ENCODE measurements around the gene RBBP8NL. TPM values are rescaled to one million over a fixed set of nuclear protein-coding genes. Genes with fewer than 3 reads are reported as not detected.
"Not testable (repeated sequence)": the region's sequence is repeated elsewhere in the genome, so short reads cannot be mapped to it uniquely, and the experiment has no call there.

RBBP8NL gene
- total RNA-seq, 2 donors from 2014 or later = not detected

DNA sequence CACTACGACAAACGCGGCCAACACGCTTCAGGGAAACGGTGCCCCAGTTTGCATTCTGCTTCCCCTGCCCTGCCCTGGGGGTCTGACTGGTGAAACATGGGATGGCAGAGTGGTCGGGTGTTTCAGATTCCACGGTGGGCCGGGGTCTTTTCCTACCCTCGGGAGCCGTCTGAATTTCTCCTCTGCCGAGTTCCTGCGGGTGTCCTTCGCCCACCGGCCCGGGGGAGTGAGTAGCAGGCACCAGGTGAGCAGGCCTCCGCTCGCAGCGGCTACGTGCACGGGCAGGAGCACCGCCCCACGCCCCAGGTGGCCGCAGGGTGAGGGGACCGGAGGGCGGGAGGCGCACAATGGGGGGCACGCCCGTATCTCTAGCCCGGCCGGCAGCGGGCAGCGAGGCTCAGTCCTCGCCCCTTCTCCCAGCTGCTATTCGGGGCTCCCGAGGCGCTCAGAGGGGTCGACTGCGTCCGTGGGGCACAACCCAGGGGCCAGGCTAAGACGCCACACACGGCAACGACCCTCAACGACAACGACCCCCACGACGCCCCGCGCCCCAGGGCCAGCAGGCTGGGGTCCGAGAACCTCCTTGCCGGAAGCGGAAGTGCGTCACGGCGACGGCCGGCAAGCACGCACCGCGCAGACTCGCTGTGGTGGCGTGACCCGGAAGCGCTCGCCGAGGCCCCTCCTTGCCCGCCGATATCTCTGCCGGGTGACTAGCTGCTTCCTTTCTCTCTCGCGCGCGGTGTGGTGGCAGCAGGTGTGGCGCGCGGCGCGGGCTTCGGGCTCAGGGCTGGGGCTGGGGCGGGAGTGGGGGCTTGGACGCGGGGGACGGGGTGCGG is 40.7 kb downstream of the RBBP8NL start, which contains the start of gene RPS21:
Gene RPS21, plus strand, starts transcription at position 721 of the 836 bp plus-strand sequence. CDS start 236 bp downstream, outside the sequence.
- Mint-ChIP-seq H3K36me3 (peaks cover 38 to 42% of the 10 kb centered on the region in 2 donors), H3K27ac (peak within 1 kb of the TSS; percentile 88 to 93), H3K9me3 (peaks cover 6% of the 10 kb centered on the region in 2 donors)
- DNase-seq (ENCODE audit: low spot score in 2 of 2) (peak; percentile 92), ATAC-seq (peak; percentile 92 to 98)

DNA sequence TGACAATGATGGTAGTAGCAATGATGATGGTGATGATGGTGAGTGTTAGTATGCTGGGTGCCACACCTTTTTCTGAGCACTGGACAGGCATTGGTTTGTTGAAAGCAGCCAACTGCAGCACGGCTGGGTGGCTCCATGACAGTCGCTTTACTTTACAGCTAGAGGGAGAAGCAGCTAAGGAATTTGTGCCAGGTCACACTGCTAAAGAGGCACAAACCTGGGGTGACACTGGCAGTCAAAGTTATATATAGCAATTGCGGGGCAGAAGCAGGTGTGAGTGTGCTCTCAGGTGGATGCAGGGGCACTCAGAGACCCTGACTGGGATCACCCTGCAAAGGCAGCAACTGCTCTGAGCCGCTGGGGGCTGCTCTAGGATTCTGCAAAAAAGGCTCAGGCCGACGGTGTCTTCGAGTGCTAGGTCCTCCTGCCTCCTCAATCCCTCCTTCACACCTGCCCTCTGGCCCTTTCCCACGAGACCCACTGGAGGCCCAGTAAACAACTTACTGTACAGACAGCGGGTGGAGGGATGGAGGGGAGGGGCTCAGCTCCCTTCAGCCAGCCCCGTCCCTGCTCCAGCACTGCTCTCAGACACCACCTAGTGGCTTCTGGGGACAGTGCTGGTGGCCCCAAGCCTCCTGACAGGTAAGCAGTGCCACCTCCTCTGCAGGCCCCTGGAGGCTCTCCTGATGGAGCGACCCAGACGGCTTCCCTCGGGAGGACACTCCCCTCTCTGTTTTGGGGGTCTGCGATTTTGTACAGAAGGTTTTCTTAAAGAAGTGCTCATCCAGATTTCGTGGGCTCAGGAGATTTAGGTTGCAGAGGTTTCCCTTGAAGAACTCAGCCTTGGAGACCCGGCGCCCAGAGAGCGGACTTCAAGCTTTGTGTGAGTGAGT is 44.8 kb downstream of the RBBP8NL start:
- ATAC-seq (peak; percentile 71 to 81), DNase-seq (ENCODE audit: low spot score in 2 of 2) (peak; percentile 71 to 84)
- no peak overlapping the region for H3K27ac Mint-ChIP-seq
- peaks cover 15 to 24% of the 10 kb centered on the region in 2 donors for H3K36me3 Mint-ChIP-seq
- peaks cover 6% of the 10 kb centered on the region in 2 donors for H3K9me3 Mint-ChIP-seq

DNA sequence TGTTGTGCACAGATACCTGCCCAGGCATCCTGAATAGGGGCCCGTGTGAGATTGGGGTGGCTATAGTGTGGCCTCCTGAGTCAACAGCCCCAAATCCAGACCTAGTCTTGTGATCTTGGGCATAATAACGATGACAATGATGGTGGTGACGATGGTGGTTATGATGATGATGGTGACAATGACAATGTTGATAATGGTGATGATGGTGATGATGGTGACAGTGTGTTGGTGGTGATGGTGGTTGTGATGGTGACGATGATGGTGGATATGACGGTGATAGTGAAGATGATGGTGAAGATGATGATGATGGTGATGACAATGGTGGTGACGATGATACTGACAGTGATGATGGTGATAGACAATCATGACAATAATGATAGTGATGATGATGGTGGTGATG is 45.5 kb downstream of the RBBP8NL start:
- DNase-seq (ENCODE audit: low spot score in 2 of 2) = no peak

DNA sequence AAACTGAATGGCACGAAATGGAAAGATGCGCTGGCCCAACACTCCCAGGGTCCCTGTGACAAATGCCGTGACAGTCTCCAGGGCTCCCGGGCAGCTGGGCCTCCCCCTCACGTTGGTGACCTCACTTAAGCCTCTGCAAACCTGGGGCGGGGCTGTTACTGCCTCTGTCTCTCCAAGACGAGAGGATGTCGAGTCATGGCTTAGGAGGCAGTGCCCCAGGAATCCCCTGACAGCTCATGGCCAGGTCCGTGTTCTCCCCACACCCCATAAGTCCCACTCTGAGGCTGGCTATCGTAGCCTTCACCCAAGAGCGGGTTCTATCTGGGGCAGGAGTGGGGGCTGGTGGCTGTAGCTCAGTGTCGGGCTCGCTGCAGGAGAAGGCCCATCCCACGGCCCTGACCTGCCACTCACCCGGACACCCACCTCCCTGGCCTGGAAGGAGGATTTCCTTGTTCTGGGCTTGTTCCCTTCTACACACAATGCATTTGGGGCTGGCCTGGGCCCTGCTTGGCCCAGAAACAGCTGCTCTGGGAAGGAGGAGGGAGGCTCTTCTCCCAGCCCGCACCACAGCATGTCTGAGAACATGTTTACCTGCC is 46.0 kb downstream of the RBBP8NL start:
- H3K9me3 Mint-ChIP-seq = peaks cover 6% of the 10 kb centered on the region in 2 donors
- H3K27ac Mint-ChIP-seq = no peak overlapping the region
- no peak for DNase-seq (ENCODE audit: low spot score in 2 of 2)
- H3K36me3 Mint-ChIP-seq = peaks cover 12 to 18% of the 10 kb centered on the region in 2 donors
- no peak for ATAC-seq

More for the DNA sequence above, 45.5 kb downstream of the RBBP8NL start:
- peaks cover 6% of the 10 kb centered on the region in 2 donors for H3K9me3 Mint-ChIP-seq
- H3K27ac Mint-ChIP-seq = no peak overlapping the region
- ATAC-seq = no peak
- peaks cover 12 to 19% of the 10 kb centered on the region in 2 donors for H3K36me3 Mint-ChIP-seq

DNA sequence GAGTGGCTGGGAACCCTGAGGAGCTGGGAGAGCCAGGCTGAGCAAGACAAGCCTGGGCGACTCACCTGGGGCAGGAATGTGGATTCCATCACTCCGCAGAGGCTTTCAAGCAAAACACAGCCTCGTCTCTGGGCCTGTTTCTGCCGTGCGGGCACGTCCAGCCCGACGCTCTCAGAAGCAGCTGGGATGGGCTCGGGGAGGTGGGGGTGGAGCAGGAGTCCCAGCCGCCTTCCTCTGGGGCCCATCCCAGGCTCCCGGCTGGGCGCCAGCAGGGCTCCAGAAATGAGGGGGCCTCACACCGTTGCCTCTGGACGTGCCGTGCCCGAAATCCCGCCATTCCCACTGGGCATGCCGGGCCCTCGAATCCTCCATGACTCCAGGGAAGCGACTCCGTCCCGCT is 49.1 kb downstream of the RBBP8NL start:
- Mint-ChIP-seq H3K36me3 (peaks cover 7 to 14% of the 10 kb centered on the region in 2 donors), H3K27ac (no peak overlapping the region), H3K9me3 (peaks cover 6% of the 10 kb centered on the region in 2 donors)
- DNase-seq (ENCODE audit: low spot score in 2 of 2) (no peak), ATAC-seq (no peak)

DNA sequence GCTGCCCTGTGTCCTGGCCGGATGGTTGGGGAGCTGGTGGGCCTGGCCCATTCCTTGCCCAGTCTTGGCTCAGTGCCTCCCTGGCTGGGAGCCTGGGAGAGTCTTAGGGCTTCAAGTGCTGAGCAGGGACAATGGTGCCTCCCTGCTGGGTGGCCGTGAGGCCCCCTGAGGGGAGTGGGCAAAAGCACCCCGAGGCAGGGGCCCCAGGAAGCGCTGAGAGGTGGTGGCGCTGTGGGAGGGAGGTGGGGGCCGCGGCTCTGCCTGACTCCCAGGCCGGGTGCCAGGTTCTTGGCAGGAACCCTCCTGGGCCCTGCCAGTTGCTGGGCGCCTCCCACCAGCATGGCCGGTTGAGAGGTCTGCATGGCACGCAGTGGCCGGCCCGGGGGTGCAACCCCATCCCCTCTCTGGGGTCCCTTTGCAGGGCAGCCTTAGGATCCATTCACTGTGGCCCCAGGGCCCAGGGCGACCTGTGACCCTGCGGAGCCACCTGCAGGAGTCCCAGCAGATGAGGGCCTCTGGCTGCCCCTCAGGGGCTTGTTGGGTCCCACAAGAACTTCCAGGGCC is 49.6 kb downstream of the RBBP8NL start:
- ATAC-seq = no peak

DNA sequence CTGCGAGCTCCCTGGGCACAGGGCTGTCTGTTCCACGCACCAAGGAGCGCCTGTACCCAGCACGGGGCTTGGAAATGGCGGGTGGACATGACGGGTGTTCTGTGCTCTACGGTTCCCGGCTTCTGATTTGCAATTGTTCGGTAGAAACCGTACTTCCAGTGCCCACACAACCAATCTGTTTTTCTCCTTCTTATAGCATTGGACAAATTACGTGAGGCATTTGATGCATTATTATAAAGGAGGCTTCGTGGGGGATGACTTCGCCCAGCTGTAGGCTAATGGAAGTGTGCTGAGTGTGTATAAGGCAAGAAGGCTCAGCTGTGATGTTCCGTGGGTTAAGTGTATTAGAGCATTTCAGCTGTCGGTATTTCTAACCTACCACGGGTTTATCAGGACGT is 50.3 kb downstream of the RBBP8NL start:
- H3K9me3 Mint-ChIP-seq = peaks cover 4% of the 10 kb centered on the region in 2 donors
- ATAC-seq (no peak), DNase-seq (ENCODE audit: low spot score in 2 of 2) (no peak)
- H3K27ac Mint-ChIP-seq = peak overlapping the region; percentile 33 to 46
- peaks cover 5% of the 10 kb centered on the region in 2 donors for H3K36me3 Mint-ChIP-seq

More for the DNA sequence above, 49.6 kb downstream of the RBBP8NL start:
- Mint-ChIP-seq H3K27ac (peak overlapping the region in 1 of 2 donors; percentile 46), H3K36me3 (peaks cover 7 to 12% of the 10 kb centered on the region in 2 donors), H3K9me3 (peaks cover 6% of the 10 kb centered on the region in 2 donors)
- no peak for DNase-seq (ENCODE audit: low spot score in 2 of 2)

DNA sequence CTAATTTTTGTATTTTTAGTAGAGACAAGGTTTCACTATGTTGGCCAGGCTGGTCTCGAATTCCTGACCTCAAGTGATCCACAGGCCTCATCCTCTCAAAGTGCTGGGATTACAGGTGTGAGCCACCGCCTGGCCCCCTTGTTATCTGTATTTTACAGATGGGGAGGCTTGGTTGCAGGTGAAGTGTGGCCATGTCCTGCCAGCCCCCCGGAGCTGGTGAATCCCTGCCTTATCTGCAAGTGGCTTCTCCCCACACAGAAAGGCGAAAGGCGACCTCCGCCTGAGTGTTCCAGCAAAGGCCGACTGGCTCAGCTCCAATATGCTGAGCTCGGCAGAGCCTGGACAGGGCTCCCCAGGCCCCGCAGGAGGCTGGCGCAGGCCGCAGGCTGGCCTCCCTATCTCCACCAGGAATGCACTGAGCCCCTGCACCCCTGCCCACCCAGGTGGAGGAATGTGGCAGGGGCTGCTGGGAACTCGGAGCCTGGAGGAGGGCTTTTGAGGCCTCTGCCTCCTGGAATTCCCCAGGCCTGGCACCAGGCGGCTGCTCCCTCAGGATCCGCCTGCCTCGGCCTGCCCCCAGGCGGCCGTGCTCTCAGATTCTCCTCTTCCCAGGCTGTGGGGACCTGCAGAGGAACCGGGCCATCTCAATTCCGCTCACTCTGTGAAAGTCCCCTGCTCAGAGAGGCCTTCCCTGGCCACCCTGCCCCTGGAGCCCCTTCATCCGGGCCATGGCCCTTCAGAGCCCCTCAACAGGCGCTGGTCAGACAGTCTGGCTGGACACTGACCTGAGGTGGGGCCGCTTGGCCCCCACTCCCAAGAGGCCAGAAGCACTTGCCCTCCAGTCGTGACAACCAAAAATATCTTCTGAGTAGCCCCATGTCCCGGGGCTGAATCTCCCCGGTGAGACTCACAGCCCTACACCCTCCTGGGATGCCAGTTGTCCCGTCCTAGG is 51.0 kb downstream of the RBBP8NL start:
- Mint-ChIP-seq H3K9me3 (no peaks in the 10 kb centered on the region), H3K27ac (peak overlapping the region in 1 of 2 donors; percentile 46), H3K36me3 (no peaks in the 10 kb centered on the region)
- DNase-seq (ENCODE audit: low spot score in 2 of 2) (no peak), ATAC-seq (no peak)

DNA sequence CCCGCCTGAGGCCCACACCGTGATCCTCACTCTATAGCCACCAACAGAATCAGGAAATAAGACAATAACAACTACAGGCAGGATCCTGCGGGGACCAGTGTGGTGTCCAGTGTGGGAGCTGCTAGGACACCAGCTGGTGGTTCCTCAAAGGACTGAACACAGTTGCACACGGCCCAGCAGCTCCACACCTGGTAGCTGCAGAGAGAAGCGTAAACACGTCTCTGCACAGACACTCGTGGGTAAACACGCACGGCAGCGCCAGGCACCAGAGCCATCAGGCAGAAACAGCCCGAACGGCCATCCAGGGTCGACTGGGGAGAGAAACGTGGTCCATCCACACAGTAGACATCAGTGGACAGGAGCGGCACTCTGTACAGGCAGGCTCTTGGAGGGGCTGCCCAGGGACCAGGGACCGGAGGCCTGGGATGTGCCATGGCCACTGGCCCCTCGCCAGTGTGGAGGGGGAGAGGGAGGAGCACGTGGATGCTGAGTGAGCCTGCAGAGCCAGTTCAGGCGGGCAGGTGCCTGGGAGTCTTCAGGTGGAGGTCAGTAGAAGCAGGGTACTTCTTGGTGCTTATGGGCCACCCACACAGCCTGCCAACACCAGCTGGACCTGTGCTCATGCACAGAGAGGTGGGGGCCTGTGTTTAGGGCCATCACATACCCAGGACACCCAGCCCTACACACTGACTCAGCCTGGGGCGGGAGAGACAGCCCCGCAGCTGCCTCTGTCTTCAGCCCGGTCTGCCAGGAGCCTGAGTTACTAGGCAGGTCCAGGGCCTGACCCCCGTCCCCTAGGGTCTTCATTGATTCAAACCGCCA is 52.8 kb downstream of the RBBP8NL start:
- Mint-ChIP-seq H3K27ac (no peak overlapping the region), H3K9me3 (no peaks in the 10 kb centered on the region), H3K36me3 (no peaks in the 10 kb centered on the region)
- DNase-seq (ENCODE audit: low spot score in 2 of 2) (no peak), ATAC-seq (no peak)

DNA sequence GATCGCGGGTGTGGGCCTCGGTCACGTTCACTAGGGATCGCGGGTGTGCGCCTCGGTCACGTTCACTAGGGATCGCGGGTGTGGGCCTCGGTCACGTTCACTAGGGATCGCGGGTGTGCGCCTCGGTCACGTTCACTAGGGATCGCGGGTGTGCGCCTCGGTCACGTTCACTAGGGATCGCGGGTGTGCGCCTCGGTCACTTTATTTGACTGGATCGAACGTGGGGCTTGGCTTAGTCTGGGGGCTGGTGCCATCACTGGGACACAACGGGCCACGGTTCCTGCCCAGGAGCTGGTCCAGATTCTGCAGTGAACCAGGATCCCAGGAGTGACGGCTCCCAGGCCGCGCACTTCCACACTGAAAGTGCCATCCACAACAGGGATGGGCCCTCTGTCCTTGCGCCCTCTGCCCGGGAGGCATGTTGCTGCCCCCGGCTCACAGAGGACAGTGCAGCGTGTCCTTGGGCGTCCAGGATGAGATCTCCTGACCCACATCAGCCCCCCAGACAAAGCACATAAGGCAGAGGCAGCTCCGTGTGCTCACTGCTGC is 53.6 kb downstream of the RBBP8NL start:
- not testable (repeated sequence) for H3K9me3 Mint-ChIP-seq; ATAC-seq; DNase-seq (ENCODE audit: low spot score in 2 of 2); H3K27ac Mint-ChIP-seq; H3K36me3 Mint-ChIP-seq

DNA sequence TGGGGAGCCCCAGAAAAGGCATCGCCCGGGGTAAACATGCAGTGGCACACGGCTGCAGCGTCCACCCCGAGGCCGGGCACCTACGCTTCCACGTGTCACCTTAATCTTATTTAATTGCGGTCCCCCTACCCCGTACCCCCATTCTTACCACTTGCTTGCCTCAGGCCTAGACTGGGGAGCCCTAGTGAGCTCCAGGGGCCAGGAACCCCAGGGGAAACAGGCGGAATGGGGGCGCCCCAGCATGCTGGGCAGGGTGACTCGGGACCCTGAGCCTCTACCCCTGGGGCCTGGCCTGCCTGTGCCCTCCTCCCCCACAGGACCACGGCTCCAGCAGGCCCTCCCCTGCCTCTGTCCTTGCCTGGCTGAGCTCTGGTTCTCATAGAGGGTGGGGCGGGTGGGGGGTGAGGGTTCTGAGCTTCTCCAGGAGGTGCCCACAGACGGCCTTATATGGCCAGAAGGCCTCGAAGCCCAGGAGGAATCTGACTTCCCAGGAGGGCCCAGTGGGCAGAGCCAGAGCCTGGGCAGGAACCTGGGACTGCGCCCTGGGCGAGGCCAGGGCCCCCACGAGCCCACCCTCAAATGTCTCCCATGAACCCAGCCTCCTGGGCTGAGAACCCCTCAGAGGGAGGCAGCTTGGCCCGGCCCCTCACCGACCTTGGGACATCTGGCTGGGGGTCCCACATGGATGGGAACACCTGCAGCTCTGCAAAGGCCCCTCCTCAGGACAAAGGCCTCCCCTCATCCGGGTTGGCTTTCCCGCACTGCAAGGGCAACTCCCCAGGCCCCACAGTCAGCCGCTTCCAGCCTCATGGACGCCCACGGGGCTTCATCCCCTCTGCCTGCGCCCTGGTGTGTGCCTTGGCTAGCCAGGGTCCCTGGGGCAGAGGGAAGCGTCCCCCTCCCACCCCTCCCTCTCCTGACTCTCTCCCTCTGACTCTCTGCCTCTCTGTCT is 55.0 kb downstream of the RBBP8NL start:
- DNase-seq (ENCODE audit: low spot score in 2 of 2) (no peak), ATAC-seq (no peak)
- no peaks in the 10 kb centered on the region for H3K9me3 Mint-ChIP-seq
- no peaks in the 10 kb centered on the region for H3K36me3 Mint-ChIP-seq
- H3K27ac Mint-ChIP-seq = no peak overlapping the region

DNA sequence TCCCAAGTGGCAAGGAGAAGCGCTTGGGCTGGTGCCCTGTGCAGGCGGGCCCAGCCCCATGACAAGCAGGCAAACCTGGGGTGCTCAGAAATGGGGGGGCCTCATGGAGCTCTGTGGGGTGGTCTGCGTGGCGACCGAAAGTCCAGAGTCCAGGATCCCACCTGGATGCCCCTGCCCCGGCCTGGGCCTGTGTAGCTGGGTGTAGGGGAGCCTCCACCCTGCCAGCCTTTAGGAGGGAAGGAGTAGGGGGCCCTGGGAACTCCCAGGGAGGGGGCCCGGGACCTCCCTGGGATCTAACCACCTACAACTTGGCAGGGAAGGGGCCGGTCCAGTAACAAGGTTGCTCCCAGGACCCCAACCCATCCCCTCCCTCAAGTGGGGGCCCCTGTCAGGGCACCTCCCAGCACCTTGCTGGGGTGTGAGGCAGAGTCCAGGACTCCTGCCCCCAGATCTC is 55.7 kb downstream of the RBBP8NL start:
- ATAC-seq = no peak
- no peaks in the 10 kb centered on the region for H3K9me3 Mint-ChIP-seq

DNA sequence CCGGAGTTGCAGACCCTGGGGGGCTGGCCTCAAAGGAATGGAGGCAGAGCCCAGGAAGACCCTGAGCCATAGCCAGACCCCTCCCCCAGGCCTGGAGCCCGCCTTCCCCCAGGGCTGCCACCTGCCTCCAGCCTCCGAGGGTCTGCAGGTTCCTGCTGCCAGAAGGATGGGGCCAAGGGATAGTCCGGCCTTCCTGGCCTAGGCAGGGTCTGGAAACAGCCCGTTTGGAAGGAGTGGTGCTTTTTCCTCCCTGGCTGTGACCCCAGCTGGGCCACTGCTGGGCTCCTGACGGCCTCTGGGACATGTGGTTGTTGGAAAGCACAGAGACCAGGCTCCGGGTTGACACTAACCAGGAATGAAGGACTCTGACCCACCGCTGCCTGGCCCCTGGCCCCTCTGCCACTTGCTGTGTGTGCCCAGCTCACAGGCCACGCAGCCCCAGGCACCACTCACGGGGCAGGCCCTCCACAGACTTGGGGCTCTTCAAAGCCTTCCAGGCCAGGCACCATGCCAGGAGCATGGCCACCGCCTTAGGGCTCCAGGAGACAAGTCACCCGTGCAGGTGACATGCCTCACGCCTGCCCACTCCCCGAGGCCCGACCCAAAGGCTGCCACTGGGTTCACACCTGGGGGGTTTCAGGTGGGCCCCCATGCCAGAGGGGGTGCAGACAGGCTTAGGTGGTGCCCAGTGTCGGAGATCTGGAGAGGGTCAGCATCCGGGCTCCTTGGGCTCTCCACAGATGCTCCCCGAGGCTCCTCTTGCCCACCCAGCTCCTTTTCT is 56.3 kb downstream of the RBBP8NL start:
- Mint-ChIP-seq H3K36me3 (no peaks in the 10 kb centered on the region), H3K9me3 (no peaks in the 10 kb centered on the region), H3K27ac (no peak overlapping the region)
- no peak for ATAC-seq
- no peak for DNase-seq (ENCODE audit: low spot score in 2 of 2)

More for the DNA sequence above, 55.7 kb downstream of the RBBP8NL start:
- DNase-seq (ENCODE audit: low spot score in 2 of 2) = no peak
- H3K27ac Mint-ChIP-seq = no peak overlapping the region
- H3K36me3 Mint-ChIP-seq = no peaks in the 10 kb centered on the region

Measured in activated naive CD4-positive, alpha-beta T cell treated with anti-CD3 and anti-CD28 coated beads, Interleukin-2, amount 50 U/mL, for 72 hours (primary cell).